Naive thymus-derived CD4-positive, alpha-beta T cell (primary cell): Measurements from ENCODE around the gene PDE4D. TPM values are rescaled to one million over a fixed set of nuclear protein-coding genes. Genes with fewer than 3 reads are reported as not detected.
A peak's percentile ranks its signal among the peaks of the same experiment; 100 is the strongest.

Experiments used
- ATAC-seq: fragments of 150-1000 bp; cut with Tn5 transposase; 2 replicates; pipeline ENCODE4 v1.10.0; 2021; ENCODE audit warnings: mild to moderate bottlenecking, moderate library complexity
- CTCF ChIA-PET: fragments of 350-600 bp; sonication (Branson Sonifier 250); formaldehyde crosslinking; loops from one replicate; lab custom pipeline; 2021; ENCODE audit warnings: antibody characterized with exemption; lab: Charles Lee
- POLR2A ChIA-PET: fragments of 350-600 bp; sonication (Branson Sonifier 250); formaldehyde crosslinking; loops from one replicate; lab custom pipeline; 2021; ENCODE audit warnings: antibody characterized with exemption, inconsistent platforms; lab: Charles Lee
- DNase-seq, 9 donors: peaks; one replicate each; pipeline versions ENCODE4 v3.0.0 to v3.0.0-alpha.2; 2020 to 2022; ENCODE audit warnings: mixed read lengths in 1 of 9
- H3K27ac ChIP-seq: one replicate; pipeline ENCODE4 v1.7.0; 2013; ENCODE audit warnings: mild to moderate bottlenecking, low read depth, low read length, moderate library complexity
- H3K27me3 ChIP-seq, 2 donors: one replicate each; pipeline ENCODE4 v1.7.0; 2013; ENCODE audit warnings: low read length in 2 of 2, mild to moderate bottlenecking in 2 of 2, moderate library complexity in 2 of 2; ENCODE audit not compliant: control insufficient read depth in 2 of 2, insufficient read depth in 2 of 2
- H3K36me3 ChIP-seq, 3 experiments: 1 replicate in 2 of 3; 2 replicates in 1 of 3; pipeline ENCODE4 v1.7.0; 2013; ENCODE audit warnings: low read length in 3 of 3, mild to moderate bottlenecking in 3 of 3, moderate library complexity in 1 of 3; ENCODE audit not compliant: insufficient read depth in 3 of 3, control insufficient read depth in 2 of 3
- H3K4me1 ChIP-seq, 2 donors: one replicate each; pipeline ENCODE4 v1.7.0; 2013; ENCODE audit warnings: low read length in 2 of 2, mild to moderate bottlenecking in 2 of 2, moderate library complexity in 1 of 2; ENCODE audit not compliant: control insufficient read depth in 2 of 2, insufficient read depth in 2 of 2
- H3K4me3 ChIP-seq: 2 replicates; pipeline ENCODE4 v1.7.0; 2013; ENCODE audit warnings: mild to moderate bottlenecking, low read length
- H3K9me3 ChIP-seq, 3 experiments: 1 replicate in 2 of 3; 2 replicates in 1 of 3; pipeline ENCODE4 v1.7.0; 2013; ENCODE audit warnings: low read length in 3 of 3; ENCODE audit not compliant: control insufficient read depth in 2 of 3
- H3K27ac Mint-ChIP-seq, 9 donors: one replicate each; pipeline ENCODE4 v1.8.0; 2020 to 2022; ENCODE audit warnings: mixed read lengths in 9 of 9, mild to moderate bottlenecking in 8 of 9, moderate library complexity in 5 of 9, inconsistent platforms in 2 of 9
- H3K27me3 Mint-ChIP-seq, 5 donors: one replicate each; pipeline ENCODE4 v1.8.0; 2021 to 2022; ENCODE audit warnings: mixed read lengths in 5 of 5, mild to moderate bottlenecking in 1 of 5
- H3K36me3 Mint-ChIP-seq, 5 donors: one replicate each; pipeline ENCODE4 v1.8.0; 2020 to 2022; ENCODE audit warnings: mixed read lengths in 5 of 5, mild to moderate bottlenecking in 3 of 5, inconsistent platforms in 1 of 5
- H3K4me1 Mint-ChIP-seq, 7 donors: one replicate each; pipeline ENCODE4 v1.8.0; 2020 to 2022; ENCODE audit warnings: mixed read lengths in 7 of 7, mild to moderate bottlenecking in 3 of 7, inconsistent platforms in 1 of 7
- H3K4me3 Mint-ChIP-seq, 10 donors: one replicate each; pipeline ENCODE4 v1.8.0; 2020 to 2022; ENCODE audit warnings: mild to moderate bottlenecking in 10 of 10, mixed read lengths in 10 of 10, moderate library complexity in 6 of 10, inconsistent platforms in 2 of 10
- H3K9me3 Mint-ChIP-seq, 11 donors: one replicate each; pipeline ENCODE4 v1.8.0; 2020 to 2022; ENCODE audit warnings: mixed read lengths in 11 of 11, mild to moderate bottlenecking in 4 of 11, inconsistent platforms in 1 of 11, moderate library complexity in 1 of 11
- intact Hi-C, 2 donors: fragments of 100-400 bp; cut with micrococcal nuclease; formaldehyde crosslinking; loops; one replicate each; pipeline ENCODE4 v1.15.1; 2023
- polyA plus RNA-seq, 2 donors: library from polyadenylated mRNA; unstranded; fragments of 300-500 nt; fragmentation: Illumina TruSeq; gene quantifications; one replicate each; pipeline ENCODE4 v1.2.3, GENCODE V29; 2021
- total RNA-seq, 6 experiments: library from RNA in 5 of 6; stranded (reverse) in 5 of 6; gene quantifications; 1 replicate in 5 of 6; 2 replicates in 1 of 6; pipeline ENCODE4 v1.2.3 and lab custom pipeline; 2021 to 2026

PDE4D gene
- total and polyA plus RNA-seq, 7 experiments from 2014 or later, result 4.9 to 102 (median 38.8) TPM

DNA sequence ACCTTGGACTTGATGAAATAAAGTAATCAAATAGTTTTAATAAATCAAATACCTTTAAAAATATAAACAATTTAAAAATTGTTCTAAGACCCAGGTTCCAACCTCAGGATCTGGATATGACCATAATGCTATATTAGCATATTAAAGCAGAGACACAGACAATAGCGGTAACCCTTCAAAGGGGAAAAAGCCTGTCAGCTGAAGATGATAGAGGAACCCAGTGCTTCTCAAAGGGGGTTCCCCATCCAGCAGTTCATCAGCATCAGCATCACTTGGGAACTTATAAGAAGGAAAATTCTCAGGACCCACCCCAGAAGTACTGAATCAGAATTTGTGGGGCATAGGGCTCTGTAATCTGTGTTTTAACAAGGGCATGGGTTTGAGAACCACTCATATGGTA is 791.1 kb downstream of the PDE4D start:
- intact Hi-C loops, result no loop called here
- H3K4me3 Mint-ChIP-seq, result no peak overlapping the region
- Histone ChIP-seq H3K9me3 (no peaks in the 10 kb centered on the region), H3K36me3 (no peaks in the 10 kb centered on the region), H3K27ac (no peak overlapping the region), H3K4me3 (no peak overlapping the region), H3K27me3 (no peaks in the 10 kb centered on the region), H3K4me1 (peaks cover 14 to 17% of the 10 kb centered on the region in 2 donors)
- peaks cover 0 to 4% (median 0%) of the 10 kb centered on the region in 11 donors for H3K9me3 Mint-ChIP-seq
- peaks cover 0 to 11% (median 0%) of the 10 kb centered on the region in 5 donors for H3K36me3 Mint-ChIP-seq
- DNase-seq (no peak), ATAC-seq (no peak)
- no peaks in the 10 kb centered on the region for H3K27me3 Mint-ChIP-seq
- ChIA-PET POLR2A (interaction anchor here (1.6 kb wide), 1 partner anchor 13 kb away, joined by 5 read pairs; no protein-coding TSS in a partner anchor), CTCF (no interaction called here)
- peaks cover 17 to 75% (median 29%) of the 10 kb centered on the region in 7 donors for H3K4me1 Mint-ChIP-seq
- H3K27ac Mint-ChIP-seq, result no peak overlapping the region

DNA sequence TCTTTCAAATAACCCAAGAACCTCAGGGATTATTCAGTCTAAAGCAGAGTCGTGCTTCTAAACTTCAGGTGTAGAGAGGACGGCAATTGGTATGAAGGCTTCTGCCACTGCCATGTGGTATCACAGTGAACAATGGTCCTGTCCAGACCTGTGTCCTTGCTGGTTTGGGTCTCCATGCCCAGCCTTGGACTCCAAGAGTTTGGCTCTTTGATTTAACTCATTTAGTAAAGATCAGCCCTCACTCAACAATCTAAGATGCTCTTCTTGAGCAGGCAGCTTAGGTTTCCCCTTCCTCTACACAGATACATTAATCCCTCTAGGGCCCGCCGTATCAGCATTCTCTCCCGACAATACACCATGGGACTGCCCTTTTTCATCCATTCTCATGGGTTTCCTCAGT is 792.7 kb downstream of the PDE4D start:
- no peaks in the 10 kb centered on the region for H3K27me3 ChIP-seq
- H3K4me3 ChIP-seq, result no peak overlapping the region
- Mint-ChIP-seq H3K4me3 (peak overlapping the region in 1 of 10 donors; percentile 12), H3K27me3 (no peaks in the 10 kb centered on the region), H3K36me3 (peaks cover 0 to 18% (median 0%) of the 10 kb centered on the region in 5 donors), H3K27ac (peak overlapping the region in 1 of 9 donors; percentile 87), H3K4me1 (peaks cover 15 to 83% (median 29%) of the 10 kb centered on the region in 7 donors), H3K9me3 (peaks cover 0 to 7% (median 0%) of the 10 kb centered on the region in 11 donors)
- DNase-seq, result no peak
- H3K9me3 ChIP-seq, result no peaks in the 10 kb centered on the region
- H3K36me3 ChIP-seq, result no peaks in the 10 kb centered on the region
- H3K4me1 ChIP-seq, result peaks cover 14 to 17% of the 10 kb centered on the region in 2 donors
- H3K27ac ChIP-seq, result no peak overlapping the region
- no peak for ATAC-seq
- CTCF ChIA-PET, result interaction anchor here (1.2 kb wide), 1 partner anchor 9 kb away, joined by 3 read pairs; no protein-coding TSS in a partner anchor
- intact Hi-C loops, result no loop called here
- POLR2A ChIA-PET, result no interaction called here

DNA sequence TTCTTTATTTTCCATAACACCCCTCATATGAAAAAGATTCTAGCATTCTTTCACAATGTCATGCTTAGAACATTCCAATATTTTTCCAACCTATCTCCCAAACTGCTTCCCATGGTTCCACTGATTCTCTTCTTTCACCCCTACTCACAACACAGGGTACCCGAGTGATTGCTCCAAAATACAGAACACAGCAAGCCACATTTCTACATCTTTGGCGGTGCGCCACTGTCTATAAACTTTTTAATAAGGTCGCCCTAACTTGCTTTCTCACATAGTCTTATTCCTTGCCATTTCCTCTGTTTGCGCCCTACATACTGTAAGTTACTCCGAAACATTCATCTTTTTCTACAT is 793.6 kb downstream of the PDE4D start:
- Mint-ChIP-seq H3K9me3 (peaks cover 0 to 7% (median 0%) of the 10 kb centered on the region in 11 donors), H3K4me3 (peak overlapping the region in 4 of 10 donors; percentile 3 to 66 (median 15)), H3K4me1 (peaks cover 13 to 81% (median 28%) of the 10 kb centered on the region in 7 donors), H3K27me3 (no peaks in the 10 kb centered on the region), H3K36me3 (peaks cover 0 to 18% (median 0%) of the 10 kb centered on the region in 5 donors), H3K27ac (peak overlapping the region in 7 of 9 donors; percentile 0 to 87 (median 25))
- CTCF ChIA-PET, result interaction anchor here (1.0 to 1.2 kb wide), 2 partner anchors 10 to 209 kb away, joined by 3 read pairs; no protein-coding TSS in a partner anchor
- DNase-seq (no peak), ATAC-seq (no peak)
- Histone ChIP-seq H3K36me3 (no peaks in the 10 kb centered on the region), H3K27ac (no peak overlapping the region), H3K9me3 (no peaks in the 10 kb centered on the region), H3K27me3 (no peaks in the 10 kb centered on the region), H3K4me3 (no peak overlapping the region), H3K4me1 (peaks cover 14 to 15% of the 10 kb centered on the region in 2 donors)
- intact Hi-C loops, result loop anchor here (1.0 kb wide), 4 partner anchors 23 to 74 kb away; no protein-coding TSS in a partner anchor
- POLR2A ChIA-PET, result interaction anchor here (0.7 to 1.3 kb wide), 2 partner anchors 27 to 63 kb away, joined by 3 read pairs; no protein-coding TSS in a partner anchor

DNA sequence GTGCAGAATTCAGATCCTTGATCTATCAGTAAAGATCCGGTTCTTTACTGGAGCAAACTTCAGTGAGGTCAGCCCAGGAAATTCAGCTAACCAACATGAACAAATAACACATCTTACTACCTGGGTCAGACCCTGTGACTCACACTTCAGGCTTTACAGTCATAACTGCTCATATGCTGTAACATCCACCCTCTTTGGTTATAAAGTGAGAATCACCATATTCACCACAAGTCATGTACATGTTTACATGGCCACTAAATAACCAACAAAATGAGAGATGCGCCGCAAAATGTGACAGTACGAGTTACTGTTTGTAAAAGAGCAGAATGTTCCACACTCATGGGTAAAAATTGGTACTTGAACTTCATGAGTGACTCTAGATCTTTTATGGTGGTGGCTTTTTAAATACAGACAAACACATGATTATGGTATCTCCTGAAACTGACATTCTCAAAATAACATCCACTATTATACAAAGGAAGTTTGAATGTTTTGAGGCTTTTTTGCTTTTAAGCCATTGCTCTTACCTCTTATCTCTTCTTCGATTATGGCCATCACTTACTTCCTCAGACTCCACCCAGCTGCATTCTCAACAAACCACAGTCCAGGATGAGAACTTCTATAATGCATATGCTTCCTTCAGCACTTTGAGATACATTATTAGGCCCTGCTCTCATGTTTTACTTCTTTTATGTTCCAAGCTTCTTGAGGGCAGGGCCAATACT is 794.1 kb downstream of the PDE4D start:
- H3K4me1 ChIP-seq, result peaks cover 10 to 14% of the 10 kb centered on the region in 2 donors
- no peaks in the 10 kb centered on the region for H3K36me3 ChIP-seq
- peaks cover 11 to 80% (median 22%) of the 10 kb centered on the region in 7 donors for H3K4me1 Mint-ChIP-seq
- no peak overlapping the region for H3K4me3 ChIP-seq
- H3K27ac ChIP-seq, result no peak overlapping the region
- H3K27me3 Mint-ChIP-seq, result no peaks in the 10 kb centered on the region
- POLR2A ChIA-PET, result interaction anchor here (0.7 to 1.3 kb wide), 2 partner anchors 28 to 63 kb away, joined by 3 read pairs; no protein-coding TSS in a partner anchor
- H3K27ac Mint-ChIP-seq, result peak overlapping the region in 8 of 9 donors; percentile 0 to 87 (median 22)
- peak overlapping the region in 4 of 10 donors; percentile 1 to 66 (median 4) for H3K4me3 Mint-ChIP-seq
- ATAC-seq, result peak; percentile 90
- peak in 2 of 9 donors; percentile 2 to 39 for DNase-seq
- no peaks in the 10 kb centered on the region for H3K27me3 ChIP-seq
- H3K9me3 Mint-ChIP-seq, result peaks cover 0 to 7% (median 0%) of the 10 kb centered on the region in 11 donors
- H3K36me3 Mint-ChIP-seq, result peaks cover 0 to 18% (median 0%) of the 10 kb centered on the region in 5 donors
- no peaks in the 10 kb centered on the region for H3K9me3 ChIP-seq
- intact Hi-C loops, result loop anchor here (1.0 kb wide), 4 partner anchors 24 to 75 kb away; no protein-coding TSS in a partner anchor
- CTCF ChIA-PET, result interaction anchor here (1.0 to 1.2 kb wide), 2 partner anchors 11 to 209 kb away, joined by 3 read pairs; no protein-coding TSS in a partner anchor

DNA sequence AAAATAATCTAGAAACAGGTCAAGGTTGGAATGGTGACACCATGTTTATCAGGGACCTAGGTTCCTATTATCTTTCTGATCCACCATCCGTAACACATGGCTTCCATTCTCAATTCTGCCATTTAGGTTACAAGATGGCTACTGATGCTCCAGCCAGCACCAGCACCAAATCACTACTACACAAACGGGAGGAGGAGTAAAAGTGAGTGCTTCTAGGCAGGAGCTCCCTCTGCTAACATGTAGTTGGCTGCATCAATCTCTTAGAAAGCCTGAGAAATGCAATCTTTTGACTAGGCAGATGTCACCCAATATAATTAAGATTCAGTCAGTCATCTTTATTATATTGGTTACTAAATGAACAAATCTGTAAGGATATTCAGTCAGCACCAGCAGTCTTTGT is 794.8 kb downstream of the PDE4D start:
- Mint-ChIP-seq H3K36me3 (peaks cover 0 to 22% (median 0%) of the 10 kb centered on the region in 5 donors), H3K27ac (peak overlapping the region in 3 of 9 donors; percentile 28 to 87 (median 72)), H3K4me3 (peak overlapping the region in 1 of 10 donors; percentile 66), H3K9me3 (peaks cover 0 to 7% (median 0%) of the 10 kb centered on the region in 11 donors), H3K27me3 (no peaks in the 10 kb centered on the region), H3K4me1 (peaks cover 10 to 80% (median 21%) of the 10 kb centered on the region in 7 donors)
- H3K9me3 ChIP-seq, result no peaks in the 10 kb centered on the region
- ATAC-seq (no peak), DNase-seq (no peak)
- peaks cover 8 to 14% of the 10 kb centered on the region in 2 donors for H3K4me1 ChIP-seq
- H3K27ac ChIP-seq, result no peak overlapping the region
- no peak overlapping the region for H3K4me3 ChIP-seq
- H3K27me3 ChIP-seq, result no peaks in the 10 kb centered on the region
- intact Hi-C loops, result loop anchor here (1.0 kb wide), 4 partner anchors 25 to 76 kb away; no protein-coding TSS in a partner anchor
- ChIA-PET POLR2A (no interaction called here), CTCF (no interaction called here)
- no peaks in the 10 kb centered on the region for H3K36me3 ChIP-seq

DNA sequence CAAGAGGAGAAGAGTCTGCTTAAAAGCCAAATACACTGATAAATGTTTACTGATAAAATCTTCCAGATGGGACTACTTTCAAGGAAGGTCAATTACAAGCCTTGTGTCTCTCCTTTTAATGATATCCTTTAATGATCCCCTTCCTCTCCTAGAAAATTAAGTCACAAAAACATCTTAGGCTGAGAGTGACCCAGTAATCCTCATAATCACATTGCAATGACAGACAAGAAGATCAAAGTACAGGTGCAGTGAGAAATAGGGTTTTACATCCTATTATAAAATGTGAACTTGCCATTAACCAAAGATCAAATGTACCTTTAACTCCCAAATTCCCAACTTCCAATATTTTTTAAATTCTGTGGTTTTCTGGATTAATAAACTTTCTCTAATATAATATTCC is 795.8 kb downstream of the PDE4D start:
- peaks cover 0 to 21% (median 0%) of the 10 kb centered on the region in 5 donors for H3K36me3 Mint-ChIP-seq
- DNase-seq (no peak), ATAC-seq (no peak)
- H3K27me3 ChIP-seq, result no peaks in the 10 kb centered on the region
- H3K9me3 Mint-ChIP-seq, result peaks cover 0 to 7% (median 0%) of the 10 kb centered on the region in 11 donors
- no peak overlapping the region for H3K27ac ChIP-seq
- peaks cover 12 to 14% of the 10 kb centered on the region in 2 donors for H3K4me1 ChIP-seq
- intact Hi-C loops, result no loop called here
- H3K27me3 Mint-ChIP-seq, result no peaks in the 10 kb centered on the region
- H3K9me3 ChIP-seq, result no peaks in the 10 kb centered on the region
- no peak overlapping the region for H3K4me3 ChIP-seq
- no peaks in the 10 kb centered on the region for H3K36me3 ChIP-seq
- CTCF ChIA-PET, result no interaction called here
- peak overlapping the region in 3 of 9 donors; percentile 2 to 47 (median 21) for H3K27ac Mint-ChIP-seq
- H3K4me1 Mint-ChIP-seq, result peaks cover 14 to 79% (median 30%) of the 10 kb centered on the region in 7 donors
- POLR2A ChIA-PET, result no interaction called here
- peak overlapping the region in 1 of 10 donors; percentile 11 for H3K4me3 Mint-ChIP-seq
